GM21367 (cell line): Measurements from ENCODE around the gene CD109.

Experiments
- ATAC-seq: cut with Tn5 transposase; IDR thresholded peaks from one replicate; pipeline ENCODE4 v1.9.1; 2021; ENCODE audit not compliant: unreplicated experiment

CD109 gene

DNA sequence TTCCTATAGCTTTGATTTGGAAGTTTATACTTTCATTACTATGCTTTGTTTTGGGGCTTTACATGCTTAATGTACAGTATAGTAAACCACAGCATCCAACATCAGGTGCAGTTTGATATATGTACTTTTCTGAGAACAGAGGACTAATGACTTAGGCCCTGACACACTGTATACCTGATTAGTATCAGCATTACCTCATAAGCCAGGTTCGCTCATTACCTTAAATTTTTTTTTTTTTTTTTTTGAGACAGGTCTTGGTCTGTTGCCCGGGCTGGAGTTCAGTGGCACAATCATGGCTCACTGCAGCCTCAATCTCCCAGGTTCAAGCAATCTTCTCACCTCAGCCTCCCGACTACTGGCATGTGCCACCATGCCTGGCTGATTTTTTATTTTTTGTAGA is 28.4 kb downstream of the CD109 start:
- ATAC-seq, result no peak

- peak; percentile 50 for ATAC-seq
These were observed 29.2 kb downstream of the CD109 start for GRCh38 chr6:73725192-73725591.

- ATAC-seq, result no peak
These were observed 31.1 kb downstream of the CD109 start for GRCh38 chr6:73727114-73727513.

DNA sequence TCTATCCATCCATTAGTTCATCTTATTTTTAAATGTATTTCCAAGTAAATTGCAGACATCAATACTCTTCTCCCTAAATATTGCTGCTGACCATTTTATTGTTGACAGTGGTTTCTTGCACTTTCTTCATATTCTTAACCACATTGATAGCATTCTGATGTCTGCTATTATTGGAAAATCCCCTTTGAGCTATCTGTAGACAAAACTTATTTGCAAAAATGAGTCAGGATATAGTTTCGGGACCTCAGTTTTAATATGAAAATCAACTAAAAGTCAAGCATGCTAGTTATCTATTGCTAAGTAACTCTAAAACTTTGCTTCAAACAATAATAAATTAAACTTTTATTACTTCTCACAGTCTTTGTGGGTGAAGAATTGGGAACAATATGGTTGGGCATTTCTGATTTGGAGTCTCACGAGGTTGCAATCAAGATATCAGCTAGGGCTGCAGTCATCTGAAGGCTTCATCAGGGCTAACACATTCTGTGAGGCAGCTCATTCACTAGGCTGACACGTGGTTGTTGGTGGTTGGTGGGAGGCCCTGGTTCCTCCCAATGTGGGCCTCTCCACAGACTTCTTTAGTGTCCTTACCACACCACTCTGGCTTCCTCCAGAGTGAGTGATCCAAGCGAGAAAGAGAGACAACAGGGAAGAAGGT is 32.7 kb downstream of the CD109 start:
- ATAC-seq, result peak; percentile 38

DNA sequence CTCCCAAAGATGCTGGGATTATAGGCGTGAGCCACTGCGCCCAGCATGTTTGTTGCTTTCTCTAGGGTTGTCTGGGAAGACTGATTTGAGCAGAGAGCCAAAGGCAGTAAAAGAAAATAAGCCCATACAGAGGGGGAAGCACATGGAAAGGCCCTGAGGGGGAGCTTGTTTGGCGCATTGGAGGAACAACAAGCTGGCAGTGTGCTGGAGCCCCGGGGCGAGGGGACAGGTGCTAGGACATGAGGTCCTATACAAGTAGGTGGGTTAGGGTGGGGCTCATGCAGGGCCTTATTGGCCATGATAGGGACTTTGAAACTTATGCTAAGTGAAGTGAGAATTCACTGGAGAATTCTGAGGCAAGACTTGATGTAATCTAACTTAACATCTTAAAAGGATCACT is 35.3 kb downstream of the CD109 start:
- no peak for ATAC-seq

GRCh38 chr6:73732845-73733675 is 37.1 kb downstream of the CD109 start:
- peak; percentile 80 for ATAC-seq

DNA sequence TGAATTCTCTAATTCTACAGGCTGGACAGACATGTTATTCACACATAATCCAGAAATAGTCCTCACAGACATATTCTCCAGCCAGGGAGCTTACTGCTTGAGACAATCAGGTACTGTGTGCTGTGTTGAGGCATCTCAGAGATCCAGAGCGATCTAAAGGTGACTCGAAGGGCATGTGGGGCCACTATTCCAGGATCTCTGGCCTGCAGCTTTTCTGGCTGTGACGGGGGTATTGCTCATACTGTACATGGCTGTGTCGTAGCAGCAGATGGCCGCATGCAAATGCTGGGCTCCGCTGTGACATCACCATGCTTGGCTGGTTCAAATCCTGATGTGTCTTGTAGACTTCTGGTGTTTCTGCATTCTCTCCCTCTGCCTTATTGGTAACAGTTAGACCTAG is 37.8 kb downstream of the CD109 start:
- no peak for ATAC-seq

- no peak for ATAC-seq
These were observed 38.9 kb downstream of the CD109 start for GRCh38 chr6:73734832-73735453.

GRCh38 chr6:73738367-73739028 is 42.5 kb downstream of the CD109 start:
- ATAC-seq, result no peak

DNA sequence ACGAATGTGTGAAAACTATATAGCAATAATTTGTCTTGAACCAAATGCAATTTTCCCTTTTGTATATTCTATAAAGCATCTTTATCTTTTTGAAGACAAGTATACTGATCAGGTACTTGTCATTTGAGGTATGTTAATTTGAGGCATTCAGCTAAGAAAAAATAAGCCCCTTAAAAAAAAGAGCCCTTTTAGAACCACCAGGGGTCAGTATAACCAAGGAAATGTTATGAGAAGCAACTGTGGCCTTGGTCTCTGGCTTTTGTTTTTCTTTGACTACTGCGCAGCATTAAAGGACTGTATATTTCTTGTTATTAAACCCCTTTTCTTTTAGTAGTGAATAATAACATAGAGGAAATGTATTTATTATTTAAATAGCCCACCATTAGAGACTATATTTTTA is 43.1 kb downstream of the CD109 start:
- ATAC-seq, result peak; percentile 67

- no peak for ATAC-seq
These were observed 46.4 kb downstream of the CD109 start for GRCh38 chr6:73742433-73742832.

- no peak for ATAC-seq
These were observed 47.1 kb downstream of the CD109 start for GRCh38 chr6:73743081-73743480.

GRCh38 chr6:73743556-73743955 is 47.6 kb downstream of the CD109 start:
- no peak for ATAC-seq

GRCh38 chr6:73746787-73747186 is 50.8 kb downstream of the CD109 start:
- ATAC-seq, result no peak

- peak; percentile 99 for ATAC-seq
These were observed 51.3 kb downstream of the CD109 start for GRCh38 chr6:73747289-73747688.

- no peak for ATAC-seq
These were observed 56.9 kb downstream of the CD109 start for GRCh38 chr6:73752943-73753342.

- ATAC-seq, result no peak
These were observed 70.0 kb downstream of the CD109 start for GRCh38 chr6:73766040-73766439.

- no peak for ATAC-seq
These were observed 72.6 kb downstream of the CD109 start for GRCh38 chr6:73768558-73768957.

- no peak for ATAC-seq
These were observed 74.0 kb downstream of the CD109 start for GRCh38 chr6:73769976-73770375.

GRCh38 chr6:73774311-73774774 is 78.3 kb downstream of the CD109 start:
- ATAC-seq, result no peak

- ATAC-seq, result no peak
These were observed 83.9 kb downstream of the CD109 start for GRCh38 chr6:73779943-73780342.
